GM21367 (cell line): ENCODE results near the gene GGA3.
"Not testable (repeated sequence)": the region's sequence is repeated elsewhere in the genome, so short reads cannot be mapped to it uniquely, and the experiment has no call there.

ENCODE experiments used
- ATAC-seq: cut with Tn5 transposase; IDR thresholded peaks from one replicate; pipeline ENCODE4 v1.9.1; 2021; ENCODE audit not compliant: unreplicated experiment

The GGA3 gene

GRCh38 chr17:75272848-75273184 is 11.4 kb upstream of the GGA3 start:
- ATAC-seq = no peak

GRCh38 chr17:75271955-75272847 is 10.8 kb upstream of the GGA3 start:
- ATAC-seq = no peak

GRCh38 chr17:75271233-75271954 is 10.0 kb upstream of the GGA3 start:
- ATAC-seq = peak; percentile 50

GRCh38 chr17:75270966-75271232 is 9.5 kb upstream of the GGA3 start, which contains the start of gene MIF4GD:
Gene MIF4GD, minus strand, starts transcription at chr17:75271231. Its CDS starts 1,036 bp downstream, at chr17:75270195.
- ATAC-seq = no peak

- peak; percentile 27 for ATAC-seq
These were observed 9.0 kb upstream of the GGA3 start for GRCh38 chr17:75270218-75270965.

- no peak for ATAC-seq
These were observed 8.4 kb upstream of the GGA3 start for GRCh38 chr17:75269844-75270217.

GRCh38 chr17:75267411-75268232 is 6.2 kb upstream of the GGA3 start:
- no peak for ATAC-seq

GRCh38 chr17:75267153-75267410 is 5.7 kb upstream of the GGA3 start:
- no peak for ATAC-seq

- no peak for ATAC-seq
These were observed 5.1 kb upstream of the GGA3 start for GRCh38 chr17:75266316-75267152.

- no peak for ATAC-seq
These were observed 4.4 kb upstream of the GGA3 start for GRCh38 chr17:75265614-75266315.

- ATAC-seq = no peak
These were observed 1.6 kb upstream of the GGA3 start for GRCh38 chr17:75263055-75263454.

- no peak for ATAC-seq
These were observed 753 bp upstream of the GGA3 start for GRCh38 chr17:75262112-75262606.

GRCh38 chr17:75260641-75261335 is 618 bp downstream of the GGA3 start:
- peak; percentile 24 for ATAC-seq

GRCh38 chr17:75257228-75257627 is 4.2 kb downstream of the GGA3 start:
- ATAC-seq = not testable (repeated sequence)

GRCh38 chr17:75255954-75256698 is 5.3 kb downstream of the GGA3 start:
- ATAC-seq = not testable (repeated sequence)

- ATAC-seq = no peak
These were observed 9.2 kb downstream of the GGA3 start for GRCh38 chr17:75252039-75252816.

- ATAC-seq = peak; percentile 54
These were observed 11.4 kb downstream of the GGA3 start for GRCh38 chr17:75250009-75250471.
